Peyer's patch (tissue), 4 donors: ENCODE results near the gene TTC28.

ENCODE experiments used
- POLR2A ChIP-seq, 2 donors: fragments of 450-650 bp; IDR thresholded peaks; one replicate each; pipeline ENCODE4 v1.5.1; 2017; ENCODE audit warnings: antibody characterized with exemption in 2 of 2, mild to moderate bottlenecking in 2 of 2, moderate library complexity in 2 of 2
- TF ChIP-seq, protein P1 (sequence below), 6 experiments: fragments of 450-650 bp in 4 of 6; fragments of 200-600 bp in 2 of 6; sonication (generic) in 1 of 6; IDR thresholded peaks; one replicate each; pipeline ENCODE4 v1.5.1; 2017 to 2019; ENCODE audit warnings: antibody characterized with exemption in 6 of 6, mild to moderate bottlenecking in 3 of 6, moderate library complexity in 1 of 6

DNA sequence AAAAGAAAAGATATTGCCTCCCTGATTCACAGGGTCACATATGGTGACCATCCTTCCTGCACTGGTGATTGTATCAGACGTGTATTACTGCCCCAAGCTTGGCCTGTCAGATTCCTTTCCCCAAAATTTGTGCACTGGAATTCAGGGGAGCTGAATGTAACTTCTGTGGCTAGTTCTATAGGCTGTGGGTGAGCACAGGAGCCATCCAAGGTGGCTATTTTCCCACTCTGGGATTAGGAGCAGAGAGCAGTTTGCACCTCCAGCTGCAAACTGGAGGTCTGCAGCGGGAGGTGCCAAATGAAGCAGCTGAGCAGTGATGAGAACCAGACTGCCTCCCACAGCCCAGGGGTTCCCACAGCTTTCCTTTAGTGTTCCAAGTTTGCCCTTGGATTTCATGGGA, 636.4 kb downstream of the TTC28 start:
- TF ChIP-seq, protein P1, sequence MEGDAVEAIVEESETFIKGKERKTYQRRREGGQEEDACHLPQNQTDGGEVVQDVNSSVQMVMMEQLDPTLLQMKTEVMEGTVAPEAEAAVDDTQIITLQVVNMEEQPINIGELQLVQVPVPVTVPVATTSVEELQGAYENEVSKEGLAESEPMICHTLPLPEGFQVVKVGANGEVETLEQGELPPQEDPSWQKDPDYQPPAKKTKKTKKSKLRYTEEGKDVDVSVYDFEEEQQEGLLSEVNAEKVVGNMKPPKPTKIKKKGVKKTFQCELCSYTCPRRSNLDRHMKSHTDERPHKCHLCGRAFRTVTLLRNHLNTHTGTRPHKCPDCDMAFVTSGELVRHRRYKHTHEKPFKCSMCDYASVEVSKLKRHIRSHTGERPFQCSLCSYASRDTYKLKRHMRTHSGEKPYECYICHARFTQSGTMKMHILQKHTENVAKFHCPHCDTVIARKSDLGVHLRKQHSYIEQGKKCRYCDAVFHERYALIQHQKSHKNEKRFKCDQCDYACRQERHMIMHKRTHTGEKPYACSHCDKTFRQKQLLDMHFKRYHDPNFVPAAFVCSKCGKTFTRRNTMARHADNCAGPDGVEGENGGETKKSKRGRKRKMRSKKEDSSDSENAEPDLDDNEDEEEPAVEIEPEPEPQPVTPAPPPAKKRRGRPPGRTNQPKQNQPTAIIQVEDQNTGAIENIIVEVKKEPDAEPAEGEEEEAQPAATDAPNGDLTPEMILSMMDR (IDR thresholded peaks at IDR 0.05): no peak
- TF ChIP-seq POLR2A (IDR thresholded peaks at IDR 0.05): no peak
